ENCODE results near the gene SYNPO2L. TPM values are rescaled to one million over a fixed set of nuclear protein-coding genes. Genes with fewer than 3 reads are reported as not detected.

The SYNPO2L gene
- total and polyA plus RNA-seq, 9 of the 15 experiments (the other 6 are each of a cell fraction or from before 2014, with no cell fraction given) = 0.03 to 0.07 TPM; not detected in 7

- TF ChIP-seq CTBP1 (IDR thresholded peaks at IDR 0.05; ENCODE audit: borderline replicate concordance) (peak; percentile 11; the same call in 1 of the 2 replicates), MTA1 (IDR thresholded peaks at IDR 0.05; ENCODE audit: borderline replicate concordance) (0 out of 2 replicates have a peak, but pooled peaks have one; percentile 17), DEAF1 (CRISPR knock-in tag; IDR thresholded peaks at IDR 0.05) (peak; percentile 97), DPF2 (IDR thresholded peaks at IDR 0.05) (peak; percentile 45; the same call in 1 of the 2 replicates), ZBTB26 (CRISPR knock-in tag; IDR thresholded peaks at IDR 0.05) (0 out of 2 replicates have a peak, but pooled peaks have one; percentile 59), NBN (IDR thresholded peaks at IDR 0.05; ENCODE audit: low read depth) (peak; percentile 20; the same call in 1 of the 2 replicates), ZNF24 (IDR thresholded peaks at IDR 0.05) (peak; percentile 28; the same call in 1 of the 2 replicates), ETS2 (tag; IDR thresholded peaks at IDR 0.05; ENCODE audit: borderline replicate concordance, poor library complexity, severe bottlenecking) (no peak), MEF2A (IDR thresholded peaks at IDR 0.05; ENCODE audit: control insufficient read depth, low read depth, low read length) (peak; percentile 79), RAD21 (CRISPR knock-in tag; conservative IDR thresholded peaks at IDR 0.05 in 1 of 2, IDR thresholded peaks at IDR 0.05 in 1 of 2) (peak; percentile 99 to 100), ZNF253 (CRISPR knock-in tag; conservative IDR thresholded peaks at IDR 0.05) (no peak), CC2D1A (IDR thresholded peaks at IDR 0.05) (peak; percentile 91), FOXA3 (CRISPR knock-in tag; conservative IDR thresholded peaks at IDR 0.05 in 1 of 2, IDR thresholded peaks at IDR 0.05 in 1 of 2) (0 out of 4 replicates have a peak, but pooled peaks of 1 of the 2 experiments have one; percentile 35), FOXK2 (conservative IDR thresholded peaks at IDR 0.05 in 1 of 2, IDR thresholded peaks at IDR 0.05 in 1 of 2; ENCODE audit: low read depth in 2 of 2) (peak in 1 of 2 experiments; percentile 69; a peak in 2 of 4 replicates), ZNF239 (CRISPR knock-in tag; IDR thresholded peaks at IDR 0.05) (0 out of 2 replicates have a peak, but pooled peaks have one; percentile 10), THRB (CRISPR knock-in tag; conservative IDR thresholded peaks at IDR 0.05) (0 out of 2 replicates have a peak, but pooled peaks have one; percentile 36), SMAD4 (CRISPR knock-in tag; conservative IDR thresholded peaks at IDR 0.05) (0 out of 2 replicates have a peak, but pooled peaks have one; percentile 49), STAG1 (CRISPR knock-in tag; IDR thresholded peaks at IDR 0.05; ENCODE audit: borderline replicate concordance) (peak; percentile 91), KLF13 (tag; IDR thresholded peaks at IDR 0.05; ENCODE audit: borderline replicate concordance, low read depth) (0 out of 2 replicates have a peak, but pooled peaks have one; percentile 38), EP300 (IDR thresholded peaks at IDR 0.05; ENCODE audit: low read length) (0 out of 2 replicates have a peak, but pooled peaks have one; percentile 13), ARID2 (IDR thresholded peaks at IDR 0.05) (peak; percentile 96)
- TF ChIP-seq, protein P1, sequence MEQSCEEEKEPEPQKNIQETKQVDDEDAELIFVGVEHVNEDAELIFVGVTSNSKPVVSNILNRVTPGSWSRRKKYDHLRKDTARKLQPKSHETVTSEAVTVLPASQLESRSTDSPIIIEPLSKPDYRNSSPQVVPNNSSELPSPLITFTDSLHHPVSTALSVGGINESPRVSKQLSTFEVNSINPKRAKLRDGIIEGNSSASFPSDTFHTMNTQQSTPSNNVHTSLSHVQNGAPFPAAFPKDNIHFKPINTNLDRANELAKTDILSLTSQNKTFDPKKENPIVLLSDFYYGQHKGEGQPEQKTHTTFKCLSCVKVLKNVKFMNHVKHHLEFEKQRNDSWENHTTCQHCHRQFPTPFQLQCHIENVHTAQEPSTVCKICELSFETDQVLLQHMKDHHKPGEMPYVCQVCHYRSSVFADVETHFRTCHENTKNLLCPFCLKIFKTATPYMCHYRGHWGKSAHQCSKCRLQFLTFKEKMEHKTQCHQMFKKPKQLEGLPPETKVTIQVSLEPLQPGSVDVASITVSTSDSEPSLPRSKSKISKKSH (CRISPR knock-in tag; IDR thresholded peaks at IDR 0.05) = no peak
Observed at GRCh38 chr10:73644015-73644743, 11.7 kb downstream of the SYNPO2L start (continued).
